Stimulated activated CD8-positive, alpha-beta memory T cell treated with anti-CD3 and anti-CD28 coated beads, Interleukin-7, amount 100 ng/mL, for 24 hours (primary cell): Measurements from ENCODE around the gene MYO5A.
"Not testable (repeated sequence)": the region's sequence is repeated elsewhere in the genome, so short reads cannot be mapped to it uniquely, and the experiment has no call there.

Source experiments
- DNase-seq: peaks from one replicate; pipeline ENCODE4 v3.0.0-alpha.2; 2020; ENCODE audit warnings: low read depth

MYO5A gene

GRCh38 chr15:52288051-52288942 lies 240.4 kb downstream of the MYO5A start:
- no peak for DNase-seq

DNA sequence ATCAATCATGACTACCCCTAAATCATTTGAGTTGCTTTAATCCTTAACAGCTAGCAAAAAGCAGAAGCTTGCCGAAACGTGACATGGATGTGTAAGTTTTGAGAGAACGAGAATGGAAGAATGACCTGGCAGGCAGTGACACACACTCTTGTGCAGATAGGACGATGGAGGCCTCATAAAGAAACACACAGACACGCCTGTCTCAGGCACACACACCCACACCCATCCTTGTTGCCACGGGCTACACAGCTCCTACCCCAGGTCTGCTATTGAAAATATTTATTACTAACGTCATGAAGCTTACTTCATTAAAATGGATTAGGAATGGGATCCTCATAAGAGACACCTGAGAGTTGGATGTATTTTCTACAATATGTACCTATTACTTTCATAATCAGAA lies 241.6 kb downstream of the MYO5A start:
- no peak for DNase-seq

- DNase-seq: not testable (repeated sequence)
Observed at GRCh38 chr15:52285941-52286340, 242.7 kb downstream of the MYO5A start.

DNA sequence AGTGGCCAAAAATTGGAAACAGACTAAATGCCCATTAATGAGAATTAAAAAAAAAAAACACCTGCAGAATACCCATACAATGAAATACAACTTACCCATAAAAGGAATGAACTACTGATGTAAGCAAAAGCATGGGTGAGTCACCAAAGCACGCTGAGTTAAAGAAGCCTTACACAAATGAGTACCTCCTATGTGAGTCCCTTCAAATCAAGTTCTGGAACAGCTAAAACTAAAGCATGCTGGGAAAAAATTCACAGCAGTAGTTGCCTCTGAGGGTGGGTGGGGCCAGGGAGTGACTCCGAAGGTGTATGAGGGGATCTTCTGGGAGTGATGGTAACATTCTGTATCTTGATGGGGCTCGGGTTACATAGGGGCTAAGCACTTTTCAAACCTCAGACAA lies 244.5 kb downstream of the MYO5A start:
- DNase-seq: no peak

- no peak for DNase-seq
Observed at GRCh38 chr15:52283281-52283680, 245.4 kb downstream of the MYO5A start.

DNA sequence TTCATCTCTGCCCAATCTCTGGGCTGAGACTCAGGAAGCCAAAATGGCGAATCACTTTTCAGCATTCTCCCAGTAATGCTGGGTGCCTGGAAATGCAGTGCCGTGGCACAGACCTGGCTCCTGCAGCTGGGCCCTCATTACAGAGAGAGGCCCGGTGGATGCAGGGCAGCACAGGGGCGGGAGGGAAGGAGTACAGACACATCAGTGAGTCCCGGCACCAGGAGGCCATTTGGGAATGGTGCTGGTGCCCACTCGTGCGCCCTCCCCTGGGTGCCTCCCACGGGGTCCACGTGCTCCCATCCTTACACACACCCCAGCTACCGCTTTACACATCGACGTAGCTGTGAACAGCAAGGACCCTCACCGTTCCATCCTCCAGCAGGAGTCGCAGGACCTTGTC lies 246.3 kb downstream of the MYO5A start:
- DNase-seq: no peak

DNA sequence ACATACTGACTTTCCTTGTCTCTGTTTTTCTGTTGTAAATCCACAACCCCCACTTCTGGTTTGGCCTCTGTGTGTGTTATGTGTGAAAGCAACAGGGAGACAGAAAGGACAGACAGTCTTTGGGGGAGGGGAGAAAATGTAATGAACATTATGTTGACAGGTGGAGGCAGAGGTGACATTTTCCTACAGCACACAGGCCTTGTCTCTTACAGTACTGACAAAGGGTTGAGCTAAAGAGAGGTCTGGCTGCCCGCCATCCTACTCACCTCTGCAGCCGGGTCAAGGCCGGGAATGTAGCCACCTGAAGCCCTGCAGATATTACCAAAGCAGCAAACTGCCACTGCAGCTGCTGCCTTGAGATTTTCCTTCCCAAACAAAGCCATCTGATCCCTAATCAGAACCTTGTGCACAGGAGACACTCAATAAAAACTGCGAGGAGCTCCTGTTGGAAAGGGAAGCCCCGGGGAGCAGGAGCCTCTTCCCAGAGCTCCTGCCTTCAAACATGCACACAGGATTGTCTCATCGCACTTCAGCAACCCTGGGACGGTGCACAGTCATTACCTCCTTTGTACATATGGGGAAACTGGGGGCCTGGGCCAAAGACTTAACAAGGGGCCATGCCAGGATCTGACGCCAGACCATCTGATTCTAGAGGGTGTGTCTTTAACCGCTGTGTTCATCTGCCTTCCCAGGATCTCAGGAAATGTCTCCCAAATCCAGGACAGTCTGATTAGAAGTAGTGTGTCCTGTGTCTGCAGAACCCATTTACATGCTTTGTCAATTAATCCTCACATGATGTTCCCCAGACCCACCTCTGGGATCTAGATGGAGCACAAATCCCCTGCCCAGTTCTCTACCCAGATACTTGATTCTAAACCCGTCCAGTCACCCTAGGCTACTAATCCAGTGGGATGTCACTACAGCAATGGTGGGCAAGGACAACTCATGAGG lies 247.3 kb downstream of the MYO5A start:
- DNase-seq: no peak

DNA sequence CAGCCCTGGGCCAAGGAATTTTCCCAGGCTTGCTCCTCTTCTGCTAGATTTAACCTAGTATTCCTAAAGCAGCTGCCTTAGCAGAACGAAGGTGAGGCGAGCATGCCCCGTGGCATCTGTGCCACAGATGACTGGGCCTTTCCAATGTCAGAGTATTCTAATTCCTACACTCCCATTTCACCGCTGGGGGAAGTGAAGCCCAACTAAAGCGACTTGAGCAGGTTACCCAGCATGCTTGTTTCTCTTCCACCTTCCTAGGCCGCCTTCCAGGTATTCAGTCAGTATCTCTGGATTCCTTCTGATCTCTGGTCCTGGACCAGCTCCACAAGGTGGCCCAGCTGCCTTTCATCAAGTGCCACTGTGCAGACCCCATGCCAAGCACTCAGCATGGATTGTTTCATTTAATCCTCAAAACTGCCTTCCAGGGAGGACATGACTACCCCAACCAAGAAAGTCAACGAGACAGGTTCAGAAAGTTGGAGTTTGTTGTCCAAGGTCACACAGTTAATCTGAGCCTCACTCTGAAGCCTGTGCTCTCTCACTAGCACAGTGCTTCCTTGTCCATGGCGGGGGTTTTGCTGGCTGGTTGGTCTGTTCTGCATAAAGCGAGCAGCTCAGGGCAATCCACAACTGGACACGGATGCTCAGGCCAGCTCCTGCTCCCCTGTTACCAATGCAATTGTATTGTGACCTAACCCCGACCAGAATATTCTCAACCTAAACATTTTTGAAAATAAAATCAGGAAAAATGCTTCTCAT lies 248.2 kb downstream of the MYO5A start:
- DNase-seq: no peak

DNA sequence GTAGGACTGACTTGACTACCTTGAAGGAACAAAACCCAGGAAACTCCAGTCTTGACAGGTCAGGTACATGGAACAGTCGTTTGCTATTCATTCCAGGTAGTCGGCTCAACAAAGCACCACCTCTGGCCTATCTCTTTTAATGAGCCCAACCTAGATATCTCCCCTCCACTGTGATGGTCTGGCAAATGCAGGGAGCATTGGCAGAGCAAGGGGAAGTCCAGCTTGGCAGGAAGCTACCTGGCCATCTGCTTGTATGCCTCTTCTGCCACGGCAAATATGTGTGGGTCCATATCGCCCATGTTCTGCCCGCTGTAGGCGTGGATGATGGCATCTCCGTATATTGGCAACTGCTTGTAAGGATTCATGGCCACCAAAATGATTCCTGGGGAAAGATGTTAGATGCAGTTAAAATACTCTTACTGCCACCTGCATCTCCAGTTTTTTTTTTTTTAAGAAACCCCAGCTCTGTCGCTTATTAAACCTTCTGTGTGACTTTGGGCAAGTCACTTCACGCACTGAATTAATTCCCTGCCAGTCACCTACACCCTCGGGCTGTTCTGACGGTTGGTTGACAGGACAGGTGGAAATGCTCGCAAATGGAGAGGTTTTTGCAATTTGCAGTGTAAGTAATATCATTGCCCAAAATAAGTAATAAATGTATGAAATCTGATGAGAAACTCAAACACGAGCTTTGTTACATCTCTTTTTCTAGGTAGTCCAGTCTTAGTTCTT lies 249.9 kb downstream of the MYO5A start:
- no peak for DNase-seq

DNA sequence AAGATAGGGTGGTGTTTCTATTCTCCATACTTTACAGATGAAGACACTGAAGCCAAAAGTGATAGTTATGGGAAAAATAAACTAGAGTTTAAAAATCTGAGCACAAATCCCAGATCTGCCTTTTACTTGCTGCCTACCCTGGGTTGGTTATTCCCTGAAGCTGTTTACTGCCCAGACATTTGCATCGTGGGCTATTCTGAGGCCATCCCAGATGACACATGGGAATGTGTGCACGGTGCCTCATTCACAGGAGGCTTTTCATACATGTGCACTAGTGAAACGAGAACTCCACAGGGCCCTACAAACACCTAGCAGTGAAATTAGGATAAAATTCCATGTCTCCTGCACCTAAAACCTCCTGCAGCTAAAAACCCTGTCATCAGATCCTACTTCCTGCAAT lies 250.5 kb downstream of the MYO5A start:
- DNase-seq: no peak

DNA sequence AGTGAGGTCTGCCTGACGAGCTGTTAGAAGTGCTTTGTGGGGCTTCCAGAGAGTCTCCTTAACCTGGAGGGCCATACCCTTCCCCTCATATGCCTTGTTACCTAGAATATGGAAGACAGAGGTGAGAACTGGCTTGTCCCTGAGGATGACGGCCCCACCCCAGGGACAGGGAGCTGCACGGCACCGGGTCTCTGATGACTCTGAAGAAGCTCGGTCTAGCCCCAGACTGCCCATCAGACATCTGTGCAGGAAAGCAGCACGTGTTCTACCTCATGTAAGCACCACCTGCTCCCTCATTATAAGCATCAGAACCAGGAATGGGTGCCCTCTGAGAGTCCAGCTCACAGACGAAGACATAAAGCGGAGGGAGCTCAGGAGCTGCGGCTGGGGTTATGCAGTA lies 251.1 kb downstream of the MYO5A start:
- DNase-seq: no peak

GRCh38 chr15:52276256-52276770 lies 252.4 kb downstream of the MYO5A start:
- DNase-seq: no peak

- DNase-seq: no peak
Observed at GRCh38 chr15:52263563-52264282, 265.0 kb downstream of the MYO5A start.

GRCh38 chr15:52262364-52262763 lies 266.3 kb downstream of the MYO5A start:
- no peak for DNase-seq

GRCh38 chr15:52261498-52262242 lies 267.0 kb downstream of the MYO5A start:
- DNase-seq: peak; percentile 12

GRCh38 chr15:52261026-52261425 lies 267.7 kb downstream of the MYO5A start:
- DNase-seq: no peak

DNA sequence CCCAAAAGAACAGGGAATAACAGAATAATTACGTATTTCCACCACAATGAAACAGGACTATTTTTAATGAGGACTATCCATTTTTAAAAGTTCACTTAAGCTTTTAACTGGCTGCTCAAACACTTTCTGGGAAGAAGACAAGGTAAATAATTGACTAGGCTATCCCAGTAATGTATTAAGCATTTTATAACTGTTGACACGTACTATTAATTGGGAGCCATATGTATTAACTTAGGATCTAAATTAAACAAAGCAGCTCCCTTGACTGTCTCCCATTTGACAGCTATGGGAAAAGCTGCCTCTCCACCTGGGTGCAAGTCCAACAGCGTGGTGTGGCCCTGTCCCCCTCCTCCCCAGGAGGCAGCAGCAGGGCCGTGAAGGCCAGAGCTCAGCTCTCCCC lies 269.2 kb downstream of the MYO5A start:
- DNase-seq: no peak

GRCh38 chr15:52258461-52258860 lies 270.2 kb downstream of the MYO5A start:
- DNase-seq: no peak

- DNase-seq: no peak
Observed at GRCh38 chr15:52257734-52258062, 271.0 kb downstream of the MYO5A start.
